ENCODE results near the gene MTCH1. TPM values are rescaled to one million over a fixed set of nuclear protein-coding genes. Genes with fewer than 3 reads are reported as not detected.

The MTCH1 gene
- total RNA-seq, result 201 and 241 TPM in 2 replicates

GRCh38 chr6:36985808-36986703 lies at the start of gene MTCH1:
TSS of gene MTCH1 (minus strand) at chr6:36986196. CDS start at chr6:36986173, 23 bp downstream.

GRCh38 chr6:37005061-37005810 lies 19.2 kb upstream of the MTCH1 start, which contains the start of gene FGD2:
TSS of gene FGD2 (plus strand) at chr6:37005655. CDS start at chr6:37005818, 163 bp downstream.

GRCh38 chr6:36954262-36954931 lies 31.6 kb downstream of the MTCH1 start, which contains the start of gene PI16:
TSS of gene PI16 (plus strand) at chr6:36954738. CDS start at chr6:36954761, 23 bp downstream.

Other genes starting within 250 kb of the MTCH1 start
- under 0.01 and 0.13 TPM in 2 replicates for gene CPNE5, start 146.8 kb downstream of the MTCH1 start, total RNA-seq
- 19.0 and 49.5 TPM in 2 replicates for gene PPIL1, start 111.4 kb downstream of the MTCH1 start, total RNA-seq
- 20.2 and 26.4 TPM in 2 replicates for gene C6orf89, start 100.2 kb downstream of the MTCH1 start, total RNA-seq
- 0.33 TPM in 1 of 2 replicates, not detected in the other for gene PI16, start 31.5 kb downstream of the MTCH1 start, total RNA-seq
- not detected in 2 replicates for gene FGD2, start 19.5 kb upstream of the MTCH1 start, total RNA-seq
- gene PIM1, start 184.0 kb upstream of the MTCH1 start, total RNA-seq, result 33.6 and 53.4 TPM in 2 replicates